ENCODE measurements around the gene TBC1D3H. TPM values are rescaled to one million over a fixed set of nuclear protein-coding genes. Genes with fewer than 3 reads are reported as not detected.

Gene TBC1D3H
- total RNA-seq, 1 experiment from 2014 or later, result not detected

Other genes starting within 250 kb of the TBC1D3H start
- gene TBC1D3B, start 211.8 kb downstream of the TBC1D3H start, total RNA-seq (2014; rRNA removed), result 1.4 and 4.3 TPM in 2 replicates
- gene CCL3L1, start 191.7 kb downstream of the TBC1D3H start, total RNA-seq (2014; rRNA removed), result not detected in 2 replicates
- gene CCL4L2, start 177.4 kb downstream of the TBC1D3H start, total RNA-seq (2014; rRNA removed), result not detected in 2 replicates
- 0.07 TPM in 1 of 2 replicates, not detected in the other for gene TBC1D3I, start 123.9 kb downstream of the TBC1D3H start, total RNA-seq (2014; rRNA removed)
- not detected in 2 replicates for gene TBC1D3G, start 64.6 kb downstream of the TBC1D3H start, total RNA-seq (2014; rRNA removed)
- 27.5 and 37.9 TPM in 2 replicates for gene ZNHIT3, start 98.2 kb upstream of the TBC1D3H start, total RNA-seq (2014; rRNA removed)
- 128 and 143 TPM in 2 replicates for gene MYO19, start 146.4 kb upstream of the TBC1D3H start, total RNA-seq (2014; rRNA removed)
- gene PIGW, start 146.6 kb upstream of the TBC1D3H start, total RNA-seq (2014; rRNA removed), result 8.0 and 11.1 TPM in 2 replicates
- gene GGNBP2, start 156.5 kb upstream of the TBC1D3H start, total RNA-seq (2014; rRNA removed), result 33.0 and 40.5 TPM in 2 replicates
- gene DHRS11, start 203.4 kb upstream of the TBC1D3H start, total RNA-seq (2014; rRNA removed), result 11.8 and 14.8 TPM in 2 replicates
- 8.8 and 9.2 TPM in 2 replicates for gene MRM1, start 213.1 kb upstream of the TBC1D3H start, total RNA-seq (2014; rRNA removed)

All from PC-3 (cell line).